ENCODE results near the gene MRPS35. TPM values are rescaled to one million over a fixed set of nuclear protein-coding genes. Genes with fewer than 3 reads are reported as not detected.
"Not testable (repeated sequence)": the region's sequence is repeated elsewhere in the genome, so short reads cannot be mapped to it uniquely, and the experiment has no call there.

Gene MRPS35
- total RNA-seq, 2 donors from 2014 or later: 41.5 to 56.0 TPM

- H3K36me3 ChIP-seq: peaks cover 9% of the 10 kb centered on the region
- no peaks in the 10 kb centered on the region for H3K27me3 ChIP-seq
- no peaks in the 10 kb centered on the region for H3K4me1 ChIP-seq
- H3K9me3 ChIP-seq: no peaks in the 10 kb centered on the region
- no peak overlapping the region for H3K27ac ChIP-seq
- DNase-seq (ENCODE audit: low spot score): no peak
- no peak for TF ChIP-seq CTCF (IDR thresholded peaks at IDR 0.05)
- no peak overlapping the region for H3K4me3 ChIP-seq
Measured at GRCh38 chr12:27730097-27730588, 19.5 kb downstream of the MRPS35 start.

- H3K36me3 ChIP-seq: peaks cover 9% of the 10 kb centered on the region
- TF ChIP-seq CTCF (IDR thresholded peaks at IDR 0.05): no peak
Measured at GRCh38 chr12:27732281-27732680, 21.6 kb downstream of the MRPS35 start.

GRCh38 chr12:27733052-27733656, 22.5 kb downstream of the MRPS35 start:
- no peak overlapping the region for H3K27ac ChIP-seq
- peak; percentile 51 to 78 for TF ChIP-seq CTCF (IDR thresholded peaks at IDR 0.05)
- H3K36me3 ChIP-seq: peaks cover 9% of the 10 kb centered on the region

More at GRCh38 chr12:27732281-27732680, 21.6 kb downstream of the MRPS35 start:
- H3K27ac ChIP-seq: no peak overlapping the region
- DNase-seq (ENCODE audit: low spot score): no peak
- no peaks in the 10 kb centered on the region for H3K9me3 ChIP-seq
- no peaks in the 10 kb centered on the region for H3K27me3 ChIP-seq
- no peaks in the 10 kb centered on the region for H3K4me1 ChIP-seq
- no peak overlapping the region for H3K4me3 ChIP-seq

GRCh38 chr12:27733791-27734190, 23.2 kb downstream of the MRPS35 start:
- no peak overlapping the region for H3K4me3 ChIP-seq
- peaks cover 9% of the 10 kb centered on the region for H3K36me3 ChIP-seq
- no peak overlapping the region for H3K27ac ChIP-seq
- H3K4me1 ChIP-seq: no peaks in the 10 kb centered on the region
- no peak for TF ChIP-seq CTCF (IDR thresholded peaks at IDR 0.05)
- no peak for DNase-seq (ENCODE audit: low spot score)
- no peaks in the 10 kb centered on the region for H3K9me3 ChIP-seq
- H3K27me3 ChIP-seq: no peaks in the 10 kb centered on the region

More at GRCh38 chr12:27733052-27733656, 22.5 kb downstream of the MRPS35 start:
- no peak overlapping the region for H3K4me3 ChIP-seq
- H3K27me3 ChIP-seq: no peaks in the 10 kb centered on the region
- H3K4me1 ChIP-seq: no peaks in the 10 kb centered on the region
- no peaks in the 10 kb centered on the region for H3K9me3 ChIP-seq
- DNase-seq (ENCODE audit: low spot score): no peak

GRCh38 chr12:27734321-27734720, 23.7 kb downstream of the MRPS35 start:
- not testable (repeated sequence) for DNase-seq (ENCODE audit: low spot score); H3K27me3 ChIP-seq; H3K4me3 ChIP-seq; H3K27ac ChIP-seq; H3K4me1 ChIP-seq; H3K9me3 ChIP-seq
- H3K36me3 ChIP-seq: peaks cover 12% of the 10 kb centered on the region

GRCh38 chr12:27743601-27744000, 33.0 kb downstream of the MRPS35 start:
- peaks cover 17% of the 10 kb centered on the region for H3K36me3 ChIP-seq
- no peaks in the 10 kb centered on the region for H3K27me3 ChIP-seq
- no peaks in the 10 kb centered on the region for H3K4me1 ChIP-seq

GRCh38 chr12:27745734-27746133, 35.1 kb downstream of the MRPS35 start:
- H3K9me3 ChIP-seq; H3K4me1 ChIP-seq; H3K27ac ChIP-seq; DNase-seq (ENCODE audit: low spot score); H3K27me3 ChIP-seq; H3K36me3 ChIP-seq; H3K4me3 ChIP-seq: not testable (repeated sequence)

More at GRCh38 chr12:27743601-27744000, 33.0 kb downstream of the MRPS35 start:
- Histone ChIP-seq H3K4me3 (no peak overlapping the region), H3K27ac (no peak overlapping the region), H3K9me3 (no peaks in the 10 kb centered on the region)
- no peak for DNase-seq (ENCODE audit: low spot score)
- no peak for TF ChIP-seq CTCF (IDR thresholded peaks at IDR 0.05)
